Spinal cord (tissue), 10 donors: ENCODE data around the gene CEBPE. TPM values are rescaled to one million over a fixed set of nuclear protein-coding genes. Genes with fewer than 3 reads are reported as not detected.

Experiments
- DNase-seq, 6 donors: peaks; one replicate each; pipeline versions ENCODE4 v3.0.0 to v3.0.0-alpha.2; 2013 to 2015; ENCODE audit warnings: low spot score in 6 of 6, low read depth in 4 of 6
- H3K27ac ChIP-seq: one replicate; pipeline ENCODE4 v1.5.1; 2013; ENCODE audit warnings: low read depth, low read length, control low read depth
- H3K27me3 ChIP-seq: one replicate; pipeline ENCODE4 v1.6.1; 2013; ENCODE audit warnings: low read length; ENCODE audit not compliant: control insufficient read depth, insufficient read depth
- H3K36me3 ChIP-seq: one replicate; pipeline ENCODE4 v1.6.1; 2013; ENCODE audit warnings: low read length; ENCODE audit not compliant: control insufficient read depth, insufficient read depth
- H3K4me1 ChIP-seq: one replicate; pipeline ENCODE4 v1.6.1; 2013; ENCODE audit warnings: low read length; ENCODE audit not compliant: control insufficient read depth, insufficient read depth
- H3K4me3 ChIP-seq: one replicate; pipeline ENCODE4 v1.5.1; 2013; ENCODE audit warnings: low read depth, low read length, control low read depth
- H3K9me3 ChIP-seq: one replicate; pipeline ENCODE4 v1.6.1; 2013; ENCODE audit warnings: low read length; ENCODE audit not compliant: control insufficient read depth, insufficient read depth
- WGBS: methylation state at CpG from one replicate; pipeline ENCODE4 v1.1.5; 2013; ENCODE audit warnings: missing lambda C conversion rate; ENCODE audit not compliant: insufficient coverage; 5-methylcytosine and 5-hydroxymethylcytosine counted together
- polyA plus RNA-seq, 2 donors: library from polyadenylated mRNA; unstranded; fragments of 120-200 nt; gene quantifications; one replicate each; pipeline ENCODE4 v1.2.1, GENCODE V29; 2013; ENCODE audit not compliant: insufficient read length in 2 of 2
- small RNA-seq: library from RNA; depleted of rRNA; stranded (forward); fragments of <200 nt; gene quantifications from one replicate; pipeline ENCODE3, GENCODE V24; 2014; ENCODE audit warnings: low replicate concordance
- total RNA-seq, 2 donors: library from RNA; depleted of rRNA in 1 of 2; stranded (reverse); fragments of 120-200 nt in 1 of 2; fragments of >200 nt in 1 of 2; gene quantifications; one replicate each; pipeline versions ENCODE4 v1.2.3 to v1.2.4, GENCODE V29; 2013 to 2014
- donor health status: healthy.

The CEBPE gene
- total and polyA plus RNA-seq, 4 donors: 0.17 to 1.5 TPM; not detected in 2

GRCh38 chr14:23071921-23072539, 47.0 kb downstream of the CEBPE start:
- Histone ChIP-seq H3K36me3 (peaks cover 41% of the 10 kb centered on the region), H3K4me3 (peak overlapping the region; percentile 92), H3K27ac (peak overlapping the region; percentile 89), H3K4me1 (peaks cover 27% of the 10 kb centered on the region), H3K27me3 (no peaks in the 10 kb centered on the region), H3K9me3 (no peaks in the 10 kb centered on the region)
- DNase-seq: peak in 1 of 6 donors; percentile 25
- WGBS: 54% methylated on average over 3 of the region's 5 CpGs

DNA sequence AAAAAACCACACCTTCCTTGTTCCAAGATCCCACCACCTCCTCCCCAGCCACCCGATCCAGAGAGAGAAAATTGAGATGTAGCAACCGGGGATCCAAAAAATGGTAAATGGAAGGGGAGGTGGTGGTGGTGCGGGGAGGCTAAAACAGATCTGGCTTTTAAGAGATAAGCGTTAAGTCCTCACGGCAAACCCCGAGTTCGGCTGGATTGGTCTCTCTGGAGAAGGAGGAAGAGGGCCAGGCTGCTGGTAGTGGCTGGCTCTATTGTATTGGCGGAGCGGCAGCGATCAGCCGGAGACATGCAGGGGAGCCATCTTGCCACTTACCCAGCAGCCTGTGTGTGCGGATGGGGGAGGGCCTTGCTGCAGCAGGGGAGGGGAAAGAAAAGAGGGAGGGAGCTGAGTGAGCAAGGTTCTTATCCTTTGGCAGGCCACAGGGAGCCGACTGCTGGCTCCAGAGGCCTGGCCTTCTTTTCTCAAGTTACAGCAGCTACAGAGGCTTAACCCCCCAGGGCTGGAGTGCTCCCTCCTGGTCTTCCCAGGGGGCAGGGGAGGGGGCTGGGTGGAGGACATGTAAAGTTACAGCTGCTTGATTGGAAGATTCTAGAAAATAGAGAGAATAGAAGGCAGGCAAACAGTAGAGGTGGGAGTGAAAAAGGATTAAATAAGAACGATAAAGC, 47.7 kb downstream of the CEBPE start:
- peak; percentile 67 to 97 (median 77) for DNase-seq
- H3K4me1 ChIP-seq: peaks cover 27% of the 10 kb centered on the region
- H3K9me3 ChIP-seq: no peaks in the 10 kb centered on the region
- H3K4me3 ChIP-seq: peak overlapping the region; percentile 92
- H3K27ac ChIP-seq: peak overlapping the region; percentile 89
- WGBS: 0% methylated on average over 11 of the region's 14 CpGs
- no peaks in the 10 kb centered on the region for H3K27me3 ChIP-seq
- H3K36me3 ChIP-seq: peaks cover 47% of the 10 kb centered on the region

DNA sequence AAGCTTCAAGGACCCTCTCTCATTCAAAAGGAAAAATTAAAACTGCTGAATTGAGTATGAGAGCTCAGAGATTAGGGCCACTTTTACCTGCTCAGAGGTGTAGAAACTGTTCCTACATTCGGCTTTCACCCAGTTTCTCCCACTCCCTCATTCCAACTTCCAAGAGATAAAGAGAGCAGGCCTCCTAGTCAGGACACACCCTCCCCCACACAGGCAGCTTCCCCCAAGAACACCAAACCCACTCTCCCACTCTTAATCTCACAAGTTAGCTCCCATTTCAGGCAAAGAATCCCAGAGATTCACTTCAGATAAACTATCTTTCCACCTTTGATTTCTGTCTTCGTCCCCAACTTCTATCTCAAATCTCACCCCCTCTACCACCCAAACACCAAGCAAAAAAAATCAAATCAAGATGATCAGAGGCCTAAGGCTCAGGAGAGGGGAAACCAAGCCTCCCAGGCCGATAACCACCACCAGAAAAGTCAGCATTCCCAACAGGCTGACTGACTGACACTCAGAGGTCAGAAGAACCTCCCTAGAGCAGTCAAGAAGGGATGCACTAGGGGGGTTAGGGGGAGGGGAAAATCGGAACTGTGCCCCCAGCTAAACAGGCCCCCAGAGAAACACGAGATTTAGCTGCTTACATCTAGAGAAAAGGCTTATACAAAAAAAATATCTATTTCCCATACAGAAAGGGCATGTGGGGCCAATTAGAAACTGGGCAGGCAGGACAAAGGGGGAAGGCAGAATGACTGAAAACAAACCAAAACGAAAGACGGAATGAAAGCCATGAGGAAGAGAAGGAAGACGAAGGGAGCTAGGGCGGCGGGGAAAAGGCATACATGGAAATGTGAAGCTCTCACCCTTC, 48.6 kb downstream of the CEBPE start:
- DNase-seq: peak in 2 of 6 donors; percentile 16 to 21
- Histone ChIP-seq H3K27me3 (no peaks in the 10 kb centered on the region), H3K27ac (peak overlapping the region; percentile 89), H3K9me3 (no peaks in the 10 kb centered on the region), H3K4me1 (peaks cover 27% of the 10 kb centered on the region), H3K36me3 (peaks cover 49% of the 10 kb centered on the region), H3K4me3 (peak overlapping the region; percentile 92)
- 24% methylated on average over 3 of the region's 10 CpGs for WGBS

GRCh38 chr14:23069413-23069806, 49.6 kb downstream of the CEBPE start:
- H3K9me3 ChIP-seq: no peaks in the 10 kb centered on the region
- no peaks in the 10 kb centered on the region for H3K27me3 ChIP-seq
- no peak for DNase-seq
- peak overlapping the region; percentile 38 for H3K27ac ChIP-seq
- WGBS: no CpG with 5 or more reads among the region's 4 CpGs
- no peak overlapping the region for H3K4me3 ChIP-seq
- H3K36me3 ChIP-seq: peaks cover 56% of the 10 kb centered on the region
- peaks cover 27% of the 10 kb centered on the region for H3K4me1 ChIP-seq

DNA sequence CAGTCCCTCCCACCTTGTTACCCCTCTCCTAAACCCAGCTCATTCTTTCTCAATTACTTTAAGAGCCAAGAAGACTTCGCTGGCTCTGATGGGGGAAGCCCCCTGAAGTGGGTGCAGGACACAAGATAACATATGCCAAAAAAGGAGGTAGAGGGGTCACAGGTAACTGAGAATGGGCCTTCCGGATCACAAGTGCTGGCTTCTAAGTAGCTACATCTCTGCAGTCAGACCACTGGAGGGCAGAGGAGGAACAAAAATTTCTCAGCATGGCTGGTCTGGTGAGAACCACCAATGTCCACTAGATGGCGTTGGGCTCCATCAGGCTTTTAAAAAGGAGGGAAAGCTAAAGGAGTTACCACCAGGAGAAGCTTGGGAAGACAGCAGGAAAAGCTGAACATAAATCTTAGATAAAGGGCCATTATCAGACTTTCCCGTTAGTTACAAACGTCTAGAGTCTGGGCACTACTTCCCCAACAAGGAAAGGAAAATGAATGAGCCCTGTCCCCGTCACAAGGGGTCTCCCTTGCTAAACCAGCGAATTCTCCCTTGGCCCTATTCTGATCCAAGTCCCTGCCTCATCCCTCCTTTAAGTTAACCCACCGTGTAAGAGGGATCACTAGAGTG, 50.2 kb downstream of the CEBPE start:
- peak overlapping the region; percentile 38 for H3K27ac ChIP-seq
- WGBS: 23% methylated on average over 6 of the region's 8 CpGs

DNA sequence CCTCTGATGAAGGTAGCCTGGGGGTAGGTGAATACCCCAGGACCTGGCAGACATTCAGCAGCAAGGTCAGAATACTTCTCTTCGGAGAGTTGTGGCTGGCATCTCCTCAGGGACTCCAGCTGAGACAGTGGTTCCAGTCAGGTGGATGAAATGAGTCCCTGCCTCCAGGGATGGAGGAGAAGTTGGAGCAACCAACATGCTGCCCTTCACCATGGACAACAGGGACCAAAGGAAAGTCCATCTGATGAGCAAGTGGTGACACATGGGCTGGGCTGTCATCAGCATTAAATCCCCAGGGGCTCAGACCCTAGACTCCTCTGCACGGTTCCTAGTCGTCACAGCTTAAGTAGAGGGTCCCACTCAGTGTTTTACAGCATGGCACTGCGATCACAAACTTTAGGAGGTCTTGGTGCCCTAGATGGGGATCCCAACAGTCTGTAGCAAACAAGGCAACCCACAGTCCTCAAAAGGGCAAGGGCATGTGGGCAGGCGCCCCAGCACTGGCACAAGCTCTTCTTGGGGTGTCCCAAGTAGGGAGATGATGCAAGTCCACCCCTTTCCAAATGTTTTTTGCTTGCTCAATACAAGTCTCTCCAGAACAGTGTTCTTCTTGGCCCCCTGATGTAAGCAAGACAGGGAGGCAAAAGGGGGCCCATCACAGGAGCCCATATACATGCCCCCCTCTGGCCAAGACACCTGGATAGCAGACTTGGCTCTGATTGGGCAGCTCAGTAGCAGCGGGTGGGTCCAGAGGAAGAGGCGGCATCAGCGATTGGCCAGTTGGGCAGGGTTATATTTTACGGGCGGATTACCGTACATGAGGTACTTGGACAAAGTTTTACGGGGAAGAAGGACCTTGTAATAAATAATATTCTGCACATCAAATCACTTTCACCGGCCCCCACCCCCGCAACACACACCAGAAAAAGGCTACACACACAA, 50.9 kb downstream of the CEBPE start:
- Histone ChIP-seq H3K36me3 (peaks cover 58% of the 10 kb centered on the region), H3K27ac (no peak overlapping the region), H3K9me3 (no peaks in the 10 kb centered on the region), H3K4me1 (peaks cover 27% of the 10 kb centered on the region), H3K4me3 (no peak overlapping the region), H3K27me3 (no peaks in the 10 kb centered on the region)
- DNase-seq: no peak
- WGBS: 93% methylated on average over 6 of the region's 14 CpGs

More for the DNA sequence above, 50.2 kb downstream of the CEBPE start:
- peaks cover 57% of the 10 kb centered on the region for H3K36me3 ChIP-seq
- H3K4me3 ChIP-seq: no peak overlapping the region
- no peaks in the 10 kb centered on the region for H3K27me3 ChIP-seq
- H3K9me3 ChIP-seq: no peaks in the 10 kb centered on the region
- DNase-seq: peak; percentile 69 to 97 (median 82)
- H3K4me1 ChIP-seq: peaks cover 27% of the 10 kb centered on the region

Small RNAs within 50 kb of the gene (small RNA-seq; reads per million reads assigned to genes)
- not detected for gene RNU6-1138P

Other genes with a start within 250 kb of the CEBPE start
- gene LRP10, start 247.5 kb downstream of the CEBPE start, total RNA-seq: 10 to 100 TPM; 20.3 to 37.7 TPM
- gene LRP10, start 247.5 kb downstream of the CEBPE start, polyA plus RNA-seq: 10 to 100 TPM; 54.6 to 57.1 TPM
- 1 to 10 TPM; 1.3 to 2.1 TPM for gene REM2, start 236.0 kb downstream of the CEBPE start, total RNA-seq
- gene REM2, start 236.0 kb downstream of the CEBPE start, polyA plus RNA-seq: 1 to 10 TPM; 8.2 to 8.9 TPM
- 100 to 1,000 TPM; 127 to 145 TPM for gene RBM23, start 200.1 kb downstream of the CEBPE start, total RNA-seq
- 100 to 1,000 TPM; 111 to 126 TPM for gene RBM23, start 200.1 kb downstream of the CEBPE start, polyA plus RNA-seq
- gene PRMT5, start 189.9 kb downstream of the CEBPE start, total RNA-seq: 10 to 100 TPM; 51.3 to 60.3 TPM
- gene PRMT5, start 189.9 kb downstream of the CEBPE start, polyA plus RNA-seq: 10 to 100 TPM; 83.5 to 88.8 TPM
- gene HAUS4, start 162.2 kb downstream of the CEBPE start, total RNA-seq: 10 to 100 TPM; 37.2 to 41.5 TPM
- gene HAUS4, start 162.2 kb downstream of the CEBPE start, polyA plus RNA-seq: 10 to 100 TPM; 31.7 to 40.7 TPM
- 10 to 100 TPM; 11.1 to 27.7 TPM for gene AJUBA, start 136.7 kb downstream of the CEBPE start, total RNA-seq
- gene AJUBA, start 136.7 kb downstream of the CEBPE start, polyA plus RNA-seq: 10 to 100 TPM in 1 of 2 donors, 1 to 10 TPM in 1; 7.6 to 13.3 TPM
- gene C14orf93, start 109.1 kb downstream of the CEBPE start, total RNA-seq: 10 to 100 TPM in 1 of 2 donors, 1 to 10 TPM in 1; 3.8 to 11.7 TPM
- gene C14orf93, start 109.1 kb downstream of the CEBPE start, polyA plus RNA-seq: 10 to 100 TPM in 1 of 2 donors, 1 to 10 TPM in 1; 7.9 to 13.4 TPM
- gene PSMB5, start 84.4 kb downstream of the CEBPE start, total RNA-seq: 100 to 1,000 TPM; 132 to 149 TPM
- 100 to 1,000 TPM; 209 to 211 TPM for gene PSMB5, start 84.4 kb downstream of the CEBPE start, polyA plus RNA-seq
- gene PSMB11, start 77.0 kb downstream of the CEBPE start, total RNA-seq: not detected
- gene PSMB11, start 77.0 kb downstream of the CEBPE start, polyA plus RNA-seq: not detected
- 10 to 100 TPM in 1 of 2 donors, 1 to 10 TPM in 1; 9.6 to 17.1 TPM for gene CDH24, start 61.7 kb downstream of the CEBPE start, total RNA-seq
- 10 to 100 TPM; 37.9 to 46.0 TPM for gene CDH24, start 61.7 kb downstream of the CEBPE start, polyA plus RNA-seq
- gene ACIN1, start 24.1 kb downstream of the CEBPE start, total RNA-seq: 100 to 1,000 TPM in 1 of 2 donors, 10 to 100 TPM in 1; 63.2 to 125 TPM
- gene ACIN1, start 24.1 kb downstream of the CEBPE start, polyA plus RNA-seq: 100 to 1,000 TPM; 196 to 229 TPM
- 10 to 100 TPM; 35.4 to 57.2 TPM for gene C14orf119, start 23.8 kb downstream of the CEBPE start, total RNA-seq
- gene C14orf119, start 23.8 kb downstream of the CEBPE start, polyA plus RNA-seq: 10 to 100 TPM; 50.5 to 55.4 TPM
- gene CIROP, start 14.3 kb downstream of the CEBPE start, total RNA-seq: under 1 TPM; 0.10 to 0.61 TPM
- gene CIROP, start 14.3 kb downstream of the CEBPE start, polyA plus RNA-seq: under 1 TPM; 0.06 to 0.10 TPM
- 10 to 100 TPM in 1 of 2 donors, 1 to 10 TPM in 1; 8.6 to 18.9 TPM for gene SLC7A8, start 64.4 kb upstream of the CEBPE start, total RNA-seq
- gene SLC7A8, start 64.4 kb upstream of the CEBPE start, polyA plus RNA-seq: 10 to 100 TPM; 15.6 to 18.7 TPM
- not detected for gene RNF212B, start 118.7 kb upstream of the CEBPE start, total RNA-seq
- not detected for gene RNF212B, start 118.7 kb upstream of the CEBPE start, polyA plus RNA-seq
- 10 to 100 TPM in 1 of 2 donors, 1 to 10 TPM in 1; 4.9 to 15.0 TPM for gene HOMEZ, start 166.9 kb upstream of the CEBPE start, total RNA-seq
- 10 to 100 TPM; 12.0 to 13.5 TPM for gene HOMEZ, start 166.9 kb upstream of the CEBPE start, polyA plus RNA-seq
- 10 to 100 TPM; 11.3 to 15.7 TPM for gene PPP1R3E, start 183.6 kb upstream of the CEBPE start, total RNA-seq
- gene PPP1R3E, start 183.6 kb upstream of the CEBPE start, polyA plus RNA-seq: 10 to 100 TPM; 30.7 to 37.2 TPM
- gene BCL2L2, start 187.6 kb upstream of the CEBPE start, total RNA-seq: 10 to 100 TPM; 22.4 to 27.7 TPM
- gene BCL2L2, start 187.6 kb upstream of the CEBPE start, polyA plus RNA-seq: 10 to 100 TPM; 37.4 to 41.1 TPM
- 100 to 1,000 TPM in 1 of 2 donors, 10 to 100 TPM in 1; 94.9 to 117 TPM for gene PABPN1, start 202.2 kb upstream of the CEBPE start, total RNA-seq
- 100 to 1,000 TPM; 235 to 282 TPM for gene PABPN1, start 202.2 kb upstream of the CEBPE start, polyA plus RNA-seq
- gene SLC22A17, start 233.6 kb upstream of the CEBPE start, total RNA-seq: 100 to 1,000 TPM; 167 to 333 TPM
- 100 to 1,000 TPM; 494 to 541 TPM for gene SLC22A17, start 233.6 kb upstream of the CEBPE start, polyA plus RNA-seq
- gene EFS, start 245.9 kb upstream of the CEBPE start, total RNA-seq: 10 to 100 TPM; 11.1 to 26.5 TPM
- gene EFS, start 245.9 kb upstream of the CEBPE start, polyA plus RNA-seq: 10 to 100 TPM; 42.7 to 45.6 TPM